CD14-positive monocyte (primary cell): ENCODE results near the gene MICAL1. TPM values are rescaled to one million over a fixed set of nuclear protein-coding genes. Genes with fewer than 3 reads are reported as not detected.
A peak's percentile ranks its signal among the peaks of the same experiment; 100 is the strongest.

Experiments
- DNase-seq, 3 donors: peaks; one replicate each; pipeline ENCODE4 v3.0.0-alpha.2; 2011 to 2022
- H2AFZ ChIP-seq: 2 replicates; pipeline ENCODE4 v1.6.0; 2012; ENCODE audit warnings: mild to moderate bottlenecking, low read depth, low read length, inconsistent platforms; ENCODE audit not compliant: insufficient read depth, poor library complexity, severe bottlenecking
- H3K27ac ChIP-seq, 2 donors: 1 replicate in 1 of 2; 2 replicates in 1 of 2; pipeline ENCODE4 v1.5.1; 2012 to 2013; ENCODE audit warnings: low read length in 2 of 2, control low read depth in 1 of 2, inconsistent platforms in 1 of 2, low read depth in 1 of 2, mild to moderate bottlenecking in 1 of 2
- H3K27me3 ChIP-seq, 2 donors: one replicate each; pipeline versions ENCODE4 v1.6.0 to v1.6.1; 2011 to 2013; ENCODE audit warnings: low read length in 2 of 2; ENCODE audit not compliant: control insufficient read depth in 2 of 2, insufficient read depth in 2 of 2
- H3K36me3 ChIP-seq, 2 donors: replicated peaks in 1 of 2; 1 replicate in 1 of 2; 2 replicates in 1 of 2; pipeline versions ENCODE4 v1.5.1 to v1.6.1; 2012 to 2013; ENCODE audit warnings: low read length in 2 of 2, control low read depth in 1 of 2, inconsistent platforms in 1 of 2, mild to moderate bottlenecking in 1 of 2; ENCODE audit not compliant: insufficient read depth in 2 of 2, control insufficient read depth in 1 of 2
- H3K4me1 ChIP-seq, 2 donors: 1 replicate in 1 of 2; 2 replicates in 1 of 2; pipeline versions ENCODE4 v1.5.1 to v1.6.1; 2012 to 2013; ENCODE audit warnings: low read length in 2 of 2, control low read depth in 1 of 2, inconsistent platforms in 1 of 2, mild to moderate bottlenecking in 1 of 2, moderate library complexity in 1 of 2; ENCODE audit not compliant: insufficient read depth in 2 of 2, control insufficient read depth in 1 of 2
- H3K4me2 ChIP-seq: replicated peaks from 2 replicates; pipeline ENCODE3; 2012; ENCODE audit warnings: low read length, moderate library complexity, mild to moderate bottlenecking; ENCODE audit not compliant: poor library complexity, severe bottlenecking; ENCODE audit errors: extremely low read depth
- H3K4me3 ChIP-seq, 3 experiments: fragments of 200-600 bp in 1 of 3; sonication (generic) in 1 of 3; replicated peaks in 1 of 3; 1 replicate in 2 of 3; 2 replicates in 1 of 3; pipeline ENCODE4 v1.5.1; 2011 to 2013; ENCODE audit warnings: low read length in 3 of 3, mild to moderate bottlenecking in 3 of 3, control low read depth in 2 of 3, low read depth in 2 of 3, inconsistent platforms in 1 of 3, moderate library complexity in 1 of 3
- H3K79me2 ChIP-seq: 2 replicates; pipeline ENCODE4 v1.6.0; 2012; ENCODE audit warnings: mild to moderate bottlenecking, control low read depth, inconsistent platforms, low read length, moderate library complexity; ENCODE audit not compliant: insufficient read depth
- H3K9ac ChIP-seq: 2 replicates; pipeline ENCODE4 v1.6.0; 2017; ENCODE audit warnings: low read length, mild to moderate bottlenecking; ENCODE audit not compliant: insufficient read depth, poor library complexity, severe bottlenecking
- H3K9me3 ChIP-seq, 2 donors: replicated peaks in 1 of 2; 1 replicate in 1 of 2; 2 replicates in 1 of 2; pipeline versions ENCODE4 v1.5.1 to v1.6.1; 2012 to 2013; ENCODE audit warnings: low read length in 2 of 2, control low read depth in 1 of 2; ENCODE audit not compliant: control insufficient read depth in 1 of 2, insufficient read depth in 1 of 2
- H4K20me1 ChIP-seq: 2 replicates; pipeline ENCODE4 v1.6.0; 2012; ENCODE audit warnings: mild to moderate bottlenecking, low read length, control low read depth, moderate library complexity; ENCODE audit not compliant: insufficient read depth
- H3K27ac Mint-ChIP-seq, 7 donors: one replicate each; pipeline ENCODE4 v1.8.0; 2020; ENCODE audit warnings: mild to moderate bottlenecking in 7 of 7, mixed read lengths in 7 of 7, moderate library complexity in 6 of 7, inconsistent platforms in 2 of 7
- H3K27me3 Mint-ChIP-seq, 3 donors: one replicate each; pipeline ENCODE4 v1.8.0; 2021 to 2022; ENCODE audit warnings: low read depth in 3 of 3, mild to moderate bottlenecking in 3 of 3, mixed read lengths in 3 of 3, moderate library complexity in 3 of 3, inconsistent platforms in 1 of 3
- H3K36me3 Mint-ChIP-seq, 2 donors: one replicate each; pipeline ENCODE4 v1.8.0; 2020; ENCODE audit warnings: mixed read lengths in 2 of 2, inconsistent platforms in 1 of 2, mild to moderate bottlenecking in 1 of 2
- H3K4me1 Mint-ChIP-seq: one replicate; pipeline ENCODE4 v1.8.0; 2020; ENCODE audit warnings: mild to moderate bottlenecking, mixed read lengths
- H3K4me3 Mint-ChIP-seq, 2 donors: one replicate each; pipeline ENCODE4 v1.8.0; 2020; ENCODE audit warnings: mild to moderate bottlenecking in 2 of 2, mixed read lengths in 2 of 2, moderate library complexity in 1 of 2
- H3K9me3 Mint-ChIP-seq, 7 donors: one replicate each; pipeline ENCODE4 v1.8.0; 2020 to 2022; ENCODE audit warnings: mixed read lengths in 7 of 7, mild to moderate bottlenecking in 6 of 7, moderate library complexity in 6 of 7, inconsistent platforms in 2 of 7
- CTCF ChIP-seq: fragments of 200-600 bp; IDR thresholded peaks from one replicate; pipeline ENCODE4 v1.8.0; 2022; ENCODE audit warnings: antibody characterized with exemption, mild to moderate bottlenecking
- WGBS: methylation state at CpG from one replicate; pipeline ENCODE4 v1.1.5; 2013; ENCODE audit warnings: missing lambda C conversion rate; ENCODE audit not compliant: insufficient coverage; 5-methylcytosine and 5-hydroxymethylcytosine counted together
- intact Hi-C, 2 donors: fragments of 100-400 bp; cut with micrococcal nuclease; formaldehyde crosslinking; loops; one replicate each; pipeline versions ENCODE4 v1.15.0 to v1.15.1; 2023
- polyA plus RNA-seq, 3 donors: library from polyadenylated mRNA; depleted of rRNA in 1 of 3; unstranded in 2 of 3; stranded (reverse) in 1 of 3; fragments of 300-500 nt in 2 of 3; fragments of >200 nt in 1 of 3; fragmentation: Illumina TruSeq in 2 of 3; gene quantifications; 1 replicate in 2 of 3; 2 replicates in 1 of 3; pipeline ENCODE4 v1.2.3, GENCODE V29; 2012 to 2021

The MICAL1 gene
- polyA plus RNA-seq, 3 donors: 7.5 to 227 (median 13.2) TPM

- no peaks in the 10 kb centered on the region for H3K79me2 ChIP-seq
Observed at GRCh38 chr6:109467696-109468095, 12.1 kb upstream of the MICAL1 start.

GRCh38 chr6:109466212-109466923, 10.8 kb upstream of the MICAL1 start:
- Mint-ChIP-seq H3K4me3 (no peak overlapping the region), H3K9me3 (peaks cover 0 to under 1% (median 0%) of the 10 kb centered on the region in 7 donors), H3K36me3 (peaks cover 84 to 86% of the 10 kb centered on the region in 2 donors), H3K27ac (no peak overlapping the region), H3K27me3 (peaks cover 0 to 2% (median 0%) of the 10 kb centered on the region in 3 donors), H3K4me1 (no peaks in the 10 kb centered on the region)
- H3K4me1 ChIP-seq: no peaks in the 10 kb centered on the region
- H3K9me3 ChIP-seq: peaks cover 0 to under 1% of the 10 kb centered on the region in 2 donors
- WGBS: 88% methylated on average over 5 of the region's 7 CpGs
- H3K9ac ChIP-seq: no peak overlapping the region
- intact Hi-C loops: no loop called here
- no peak for DNase-seq
- H3K4me2 ChIP-seq: no peak overlapping the region
- H4K20me1 ChIP-seq: peaks cover 5% of the 10 kb centered on the region
- H3K4me3 ChIP-seq: no peak overlapping the region
- peaks cover 81 to 99% of the 10 kb centered on the region in 2 donors for H3K36me3 ChIP-seq
- H2AFZ ChIP-seq: no peak overlapping the region
- no peaks in the 10 kb centered on the region for H3K79me2 ChIP-seq
- TF ChIP-seq CTCF: no peak
- H3K27ac ChIP-seq: peak overlapping the region in 1 of 2 donors; percentile 13
- H3K27me3 ChIP-seq: no peaks in the 10 kb centered on the region

More at GRCh38 chr6:109467696-109468095, 12.1 kb upstream of the MICAL1 start:
- Histone ChIP-seq H3K4me1 (no peaks in the 10 kb centered on the region), H3K27me3 (no peaks in the 10 kb centered on the region), H3K36me3 (peaks cover 88 to 100% of the 10 kb centered on the region in 2 donors), H3K9ac (no peak overlapping the region), H4K20me1 (peaks cover 12% of the 10 kb centered on the region), H3K9me3 (no peaks in the 10 kb centered on the region), H3K27ac (no peak overlapping the region), H3K4me2 (no peak overlapping the region), H2AFZ (no peak overlapping the region), H3K4me3 (no peak overlapping the region)
- Mint-ChIP-seq H3K27me3 (peaks cover 0 to 2% (median 0%) of the 10 kb centered on the region in 3 donors), H3K4me3 (no peak overlapping the region), H3K36me3 (peaks cover 86 to 88% of the 10 kb centered on the region in 2 donors), H3K27ac (peak overlapping the region in 1 of 7 donors; percentile 16), H3K9me3 (no peaks in the 10 kb centered on the region), H3K4me1 (peaks cover 5% of the 10 kb centered on the region)
- intact Hi-C loops: no loop called here
- no peak for TF ChIP-seq CTCF
- WGBS: 100% methylated on average over 4 of the region's 6 CpGs
- DNase-seq: no peak
